Motor neuron (in vitro differentiated cells): ENCODE measurements around the gene PAFAH1B1. TPM values are rescaled to one million over a fixed set of nuclear protein-coding genes. Genes with fewer than 3 reads are reported as not detected.

Source experiments
- ATAC-seq, 8 experiments: fragments of 200-7000 bp; cut with Tn5 transposase; replicated peaks in 6 of 8; 2 replicates each; pipeline ENCODE4 v1.8.0; 2021; ENCODE audit warnings: mild to moderate bottlenecking in 8 of 8, moderate library complexity in 8 of 8
- H3K27ac ChIP-seq, 2 donors: fragments of 250-450 bp; sonication (Bioruptor Pico); 2 replicates each; pipeline ENCODE4 v1.9.0; 2021; ENCODE audit warnings: antibody characterized with exemption in 2 of 2, mild to moderate bottlenecking in 2 of 2, moderate library complexity in 1 of 2
- H3K4me1 ChIP-seq, 2 donors: fragments of 250-450 bp; sonication (Bioruptor Pico); replicated peaks in 1 of 2; 2 replicates each; pipeline ENCODE4 v1.6.1; 2021; ENCODE audit warnings: antibody characterized with exemption in 2 of 2, mild to moderate bottlenecking in 2 of 2, moderate library complexity in 1 of 2
- H3K4me3 ChIP-seq, 5 donors: fragments of 250-450 bp; sonication (Bioruptor Pico); 2 replicates each; pipeline ENCODE4 v1.9.0; 2021; ENCODE audit warnings: antibody characterized with exemption in 5 of 5, mild to moderate bottlenecking in 5 of 5, moderate library complexity in 4 of 5
- WGBS, 10 experiments: fragments of 450-650 bp; shearing (Covaris generic); methylation state at CpG; one replicate each; pipeline ENCODE4 v1.0.0; 2022; 5-methylcytosine and 5-hydroxymethylcytosine counted together
- in situ Hi-C, 9 experiments: fragments of 400-800 bp; cut with MboI; loops; one replicate each; pipeline ENCODE4 v1.15.0; 2021; ENCODE audit warnings: low sequenced_read_pairs in 9 of 9, low pct_unique_long_range_greater_than_20kb in 2 of 9; ENCODE audit not compliant: unreplicated experiment in 9 of 9
- total RNA-seq, 8 experiments: library from RNA; unstranded; fragments of 300-600 nt; gene quantifications; 2 replicates each; pipeline versions ENCODE4 v1.2.3 to v1.2.4, GENCODE V29; 2022

Gene PAFAH1B1
- total RNA-seq, 8 experiments from 2014 or later = 44.2 to 140 (median 95.0) TPM

DNA sequence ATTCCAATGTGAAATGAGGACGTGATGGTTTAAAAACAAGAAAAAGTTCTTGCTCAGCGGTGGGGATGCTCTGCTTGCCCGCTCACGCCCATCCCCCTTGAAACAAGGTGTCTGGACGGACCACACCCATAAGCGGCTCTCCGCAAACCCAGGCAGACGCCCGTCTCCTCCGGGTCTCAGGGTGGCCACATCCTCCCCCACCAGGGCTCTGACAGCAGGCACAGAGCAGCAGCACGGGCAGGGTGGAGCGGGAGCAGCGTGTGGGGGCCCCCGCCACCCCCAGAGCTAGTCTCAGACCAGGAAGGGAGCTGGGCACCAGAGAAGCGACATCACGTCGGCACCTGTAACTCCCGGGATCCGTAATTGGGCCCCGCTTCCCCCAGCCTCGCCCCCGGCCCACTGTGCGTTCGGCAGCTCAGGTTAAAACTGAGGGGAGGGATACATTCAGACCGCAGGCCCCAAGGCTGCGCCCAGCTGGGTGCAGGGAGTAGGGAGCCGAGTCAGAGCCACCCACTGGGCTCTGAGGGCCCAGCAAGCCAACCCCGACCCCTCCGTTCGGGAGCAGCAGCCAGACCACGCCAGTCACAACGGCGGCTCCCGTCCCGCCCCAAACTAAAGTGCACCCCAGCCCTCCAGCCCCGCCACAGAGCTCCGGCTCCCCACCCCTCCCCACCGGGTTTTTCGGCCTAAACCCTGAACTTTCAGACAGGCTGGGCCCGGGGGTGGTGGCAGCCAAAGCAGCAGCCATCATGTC, 96.1 kb downstream of the PAFAH1B1 start:
- no peak overlapping the region for H3K27ac ChIP-seq
- in situ Hi-C loops = no loop called here
- ATAC-seq = peak; percentile 4 to 20 (median 14)

DNA sequence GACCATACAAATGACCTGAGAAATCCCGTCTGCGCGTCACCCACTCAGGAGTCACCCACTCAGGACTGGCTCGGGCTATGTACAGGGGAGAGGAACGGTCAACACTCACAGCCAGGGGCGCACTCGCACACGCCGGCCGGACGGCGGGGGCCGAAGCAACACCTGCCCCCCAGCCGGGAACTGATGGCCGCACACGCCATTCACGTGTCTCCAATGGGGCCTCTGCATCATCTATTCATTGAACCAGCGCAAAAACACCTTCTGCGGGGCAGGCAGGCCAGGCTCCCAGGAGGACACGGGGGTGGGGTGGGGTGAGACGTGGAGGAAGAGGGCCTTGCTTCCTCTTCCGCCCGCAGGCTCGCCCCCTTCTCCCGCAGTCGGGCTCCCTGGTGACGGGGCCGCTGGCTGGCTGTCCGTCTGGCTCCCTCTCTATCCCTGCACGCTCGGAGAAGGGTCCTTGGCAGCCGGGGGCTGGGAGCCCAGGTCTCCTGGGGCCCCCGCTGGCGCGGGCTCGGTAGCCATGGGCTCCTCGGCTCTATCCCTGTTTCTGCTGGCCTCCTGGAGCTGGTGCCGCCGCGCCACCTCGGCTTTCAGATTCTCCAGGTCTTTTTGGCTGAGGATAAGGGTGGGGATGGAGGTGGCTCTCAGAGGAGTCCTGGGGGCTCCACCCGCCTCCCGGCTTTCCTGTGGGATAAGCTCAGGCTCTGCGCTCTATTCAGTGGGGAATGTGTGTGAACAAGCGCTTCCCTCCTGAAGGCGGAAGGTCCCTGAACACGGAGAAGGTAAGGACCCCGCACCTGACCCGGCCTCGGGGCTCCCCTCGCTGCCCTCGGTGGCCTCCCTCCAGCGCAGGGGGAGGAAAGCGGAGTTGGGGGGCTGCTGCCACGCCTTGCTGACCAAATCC, 97.0 kb downstream of the PAFAH1B1 start:
- Histone ChIP-seq H3K4me1 (peaks cover 0 to 4% of the 10 kb centered on the region in 2 donors), H3K27ac (no peak overlapping the region), H3K4me3 (no peak overlapping the region)
- peak in 4 of 8 experiments; percentile 7 to 15 (median 11) for ATAC-seq
- WGBS, 10 experiments = 80 to 100% (median 93%) methylated on average over 1 to 8 of the region's 55 CpGs; no CpG with 5 or more reads in 4 of the 10 experiments
- in situ Hi-C loops = no loop called here

More for the DNA sequence above, 96.1 kb downstream of the PAFAH1B1 start:
- Histone ChIP-seq H3K4me3 (no peak overlapping the region), H3K4me1 (peaks cover 0 to 4% of the 10 kb centered on the region in 2 donors)
- 76 to 100% (median 96%) methylated on average over 1 to 8 of the region's 40 CpGs; no CpG with 5 or more reads in 5 of the 10 experiments for WGBS, 10 experiments

DNA sequence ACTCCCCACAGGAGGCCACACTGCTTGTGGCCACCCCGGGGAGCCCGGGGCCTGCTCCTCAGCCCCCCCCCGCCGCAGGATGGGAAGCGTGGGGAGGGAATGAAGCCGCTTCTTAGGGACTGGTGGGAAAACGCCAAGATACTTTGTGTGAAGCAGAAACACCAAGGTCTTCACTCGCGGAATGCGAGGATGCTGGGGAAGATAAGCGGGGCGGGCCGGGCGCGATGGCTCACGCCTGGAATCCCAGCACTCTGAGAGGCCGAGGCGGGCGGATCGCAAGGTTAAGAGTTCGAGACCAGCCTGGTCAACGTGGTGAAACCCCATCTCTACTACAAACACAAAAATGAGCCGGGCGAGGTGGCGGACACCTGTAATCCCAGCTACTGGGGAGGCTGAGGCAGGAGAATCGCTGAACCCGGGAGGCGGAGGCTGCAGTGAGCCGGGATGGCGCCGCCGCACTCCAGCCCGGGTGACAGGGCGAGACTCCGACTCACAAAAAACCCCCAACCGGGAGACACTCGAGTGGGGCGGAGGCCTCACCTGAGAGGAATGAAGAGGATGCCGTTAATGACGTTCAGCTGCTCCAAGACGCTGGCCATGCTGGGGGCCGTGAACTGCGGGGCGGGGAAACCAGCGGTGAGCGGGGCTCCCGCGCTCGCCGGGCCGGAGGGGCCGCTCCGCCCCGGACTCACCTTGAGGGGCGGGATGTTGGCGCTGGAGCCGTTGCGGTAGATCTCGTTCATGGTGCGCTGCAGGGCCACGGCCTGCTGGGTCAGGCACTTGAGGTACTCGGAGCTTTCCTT, 97.8 kb downstream of the PAFAH1B1 start:
- Histone ChIP-seq H3K4me3 (no peak overlapping the region), H3K27ac (no peak overlapping the region), H3K4me1 (peaks cover 0 to 4% of the 10 kb centered on the region in 2 donors)
- no peak for ATAC-seq
- 88 to 95% (median 94%) methylated on average over 4 to 9 of the region's 62 CpGs; no CpG with 5 or more reads in 7 of the 10 experiments for WGBS, 10 experiments
- in situ Hi-C loops = no loop called here

DNA sequence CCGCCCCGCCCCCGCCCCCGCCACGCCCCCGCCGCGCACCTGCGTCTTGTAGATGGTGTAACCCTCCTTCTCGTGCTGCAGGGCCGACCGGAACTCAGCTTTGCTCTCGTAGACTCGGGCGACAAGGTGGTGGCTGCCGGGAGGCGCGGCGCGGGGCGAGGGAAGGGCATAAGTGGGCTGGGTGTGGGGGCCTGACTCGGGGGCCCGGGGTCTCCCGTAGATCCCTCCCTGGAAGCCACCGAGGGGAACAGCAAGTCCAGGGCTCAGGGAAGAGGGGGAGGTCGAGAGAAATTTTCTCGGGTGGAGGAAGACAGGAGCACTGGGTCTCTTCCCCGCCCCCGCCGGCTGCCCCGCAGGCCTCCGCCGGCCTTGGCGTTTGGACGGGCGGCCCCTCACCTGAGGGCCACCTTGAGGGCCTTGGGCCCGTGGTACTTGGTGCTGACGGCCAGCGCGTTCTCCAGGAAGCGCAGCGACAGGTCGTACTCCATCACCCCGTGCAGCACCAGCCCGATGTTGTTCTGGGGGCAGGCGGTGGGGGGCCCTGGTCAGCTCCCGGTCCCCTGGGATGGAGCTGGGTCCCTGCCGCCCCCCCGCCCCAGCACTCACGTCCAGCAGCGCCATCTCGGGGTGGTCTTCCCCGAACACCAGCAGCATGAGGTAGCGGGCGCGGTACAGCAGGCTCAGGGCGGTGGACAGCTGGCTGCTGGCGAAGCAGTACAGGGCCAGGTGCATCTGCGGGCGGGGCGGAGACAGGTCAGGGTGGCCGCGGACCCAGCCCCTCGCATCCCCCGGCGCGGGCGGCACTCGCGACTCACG, 98.7 kb downstream of the PAFAH1B1 start:
- Histone ChIP-seq H3K4me1 (peaks cover 0 to 4% of the 10 kb centered on the region in 2 donors), H3K4me3 (no peak overlapping the region), H3K27ac (no peak overlapping the region)
- in situ Hi-C loops = no loop called here
- no peak for ATAC-seq
- WGBS, 10 experiments = 100% methylated on average over 1 of the region's 71 CpGs; no CpG with 5 or more reads in 9 of the 10 experiments

DNA sequence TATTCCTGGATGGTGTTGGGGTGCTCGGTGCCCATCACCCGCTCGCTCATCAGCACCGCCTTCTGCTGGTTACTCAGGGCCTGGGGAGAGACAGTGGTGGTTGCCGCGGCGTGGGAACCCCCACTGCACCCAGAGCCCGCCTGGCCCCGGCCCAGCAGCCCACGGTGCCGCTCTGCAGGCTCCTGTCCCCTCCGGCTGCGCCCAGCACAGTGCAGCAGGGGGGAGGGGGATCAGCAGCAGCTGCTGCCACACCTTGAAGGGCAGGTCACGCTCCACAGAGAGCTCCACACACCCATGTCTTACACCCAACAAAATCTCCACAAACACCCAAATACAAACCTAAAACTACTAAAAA, 99.3 kb downstream of the PAFAH1B1 start:
- no peak for ATAC-seq
- H3K27ac ChIP-seq = no peak overlapping the region
- in situ Hi-C loops = no loop called here
- no peak overlapping the region for H3K4me3 ChIP-seq
- 94 to 100% methylated on average over 1 to 5 of the region's 14 CpGs; no CpG with 5 or more reads in 8 of the 10 experiments for WGBS, 10 experiments
- H3K4me1 ChIP-seq = peaks cover 0 to 4% of the 10 kb centered on the region in 2 donors

DNA sequence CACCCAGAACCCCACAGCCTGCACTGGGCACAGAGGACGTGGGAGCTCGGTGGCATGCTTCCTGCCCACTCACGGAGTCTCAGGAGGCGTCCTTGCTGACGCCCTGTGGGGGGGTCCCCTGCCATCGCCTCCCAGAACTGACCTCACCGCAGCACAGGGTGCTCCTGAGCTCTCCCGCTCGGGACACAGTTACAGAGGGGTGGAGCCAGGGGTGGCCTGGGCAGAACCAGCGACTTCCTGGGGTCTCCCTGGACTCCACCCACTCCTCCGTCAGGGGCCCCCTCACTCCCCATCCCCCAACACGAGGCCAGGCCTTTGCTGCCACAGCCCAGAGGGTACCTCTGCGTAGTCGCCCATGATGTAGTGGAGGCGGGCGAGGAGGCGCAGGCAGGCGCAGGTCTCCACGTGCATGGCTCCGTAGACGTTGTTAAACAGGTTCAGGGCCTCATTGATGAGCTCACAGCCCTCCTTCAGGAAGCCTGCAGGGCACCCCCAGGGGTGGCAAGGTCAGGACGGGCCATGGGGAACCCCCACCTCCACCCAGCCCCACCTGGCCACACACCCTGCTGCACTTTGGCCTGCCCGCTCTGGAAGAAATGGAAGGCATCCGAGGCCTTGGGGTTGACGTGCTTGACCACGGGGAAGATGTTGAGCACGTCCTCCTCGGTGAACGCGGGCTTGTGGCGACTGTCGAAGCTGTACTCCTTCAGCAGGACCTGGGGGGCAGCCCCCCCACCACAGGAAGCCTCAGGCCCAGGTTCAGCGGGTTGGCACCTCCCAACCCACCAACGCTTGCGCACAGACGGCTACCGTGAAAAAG, 100.3 kb downstream of the PAFAH1B1 start:
- in situ Hi-C loops = no loop called here
- no peak overlapping the region for H3K4me3 ChIP-seq
- ATAC-seq = peak in 1 of 8 experiments; percentile 6
- peaks cover 0 to 4% of the 10 kb centered on the region in 2 donors for H3K4me1 ChIP-seq
- no peak overlapping the region for H3K27ac ChIP-seq
- WGBS, 10 experiments = 79 to 100% (median 91%) methylated on average over 1 to 7 of the region's 37 CpGs; no CpG with 5 or more reads in 7 of the 10 experiments

DNA sequence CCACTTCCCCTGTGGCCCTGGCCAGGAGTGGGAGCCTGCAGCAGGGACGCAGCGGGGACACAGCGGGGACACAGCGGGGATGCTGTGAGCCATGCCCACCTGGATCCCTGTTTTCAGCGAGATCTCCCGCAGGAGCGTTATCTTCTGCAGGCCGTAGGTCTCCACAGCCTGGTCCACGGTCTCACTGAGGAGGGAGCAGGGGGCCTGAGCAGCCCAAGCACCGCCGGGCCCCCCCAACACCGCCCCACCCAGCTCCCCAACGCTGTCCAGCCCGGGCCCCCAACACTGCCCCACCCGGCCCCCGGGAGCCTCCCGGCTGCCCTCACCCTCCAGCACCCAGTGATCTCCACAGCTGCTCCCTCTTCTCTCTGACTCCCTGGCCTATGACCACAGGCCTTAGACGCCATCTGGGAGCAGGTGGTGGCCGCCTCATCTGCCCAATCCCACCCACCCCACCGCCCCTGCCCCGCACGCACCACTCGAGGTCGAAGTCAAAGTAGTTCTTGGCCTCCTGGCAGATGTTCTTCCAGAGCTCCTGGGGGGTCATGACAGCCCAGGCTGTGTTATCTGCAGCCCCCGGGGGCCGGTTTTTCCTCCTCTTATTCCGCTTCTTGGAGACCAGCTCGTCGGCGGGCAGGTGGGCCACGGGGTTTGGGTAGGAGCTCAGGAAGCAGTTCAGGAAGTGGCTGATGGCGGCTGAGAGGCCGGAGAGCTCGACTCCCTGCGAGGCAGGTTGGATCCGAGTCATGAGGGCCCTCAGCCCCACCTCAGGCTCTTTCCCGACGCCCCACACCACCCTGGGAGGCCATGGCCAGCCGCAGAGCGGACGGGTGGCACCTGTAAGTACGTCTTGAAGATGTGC, 101.2 kb downstream of the PAFAH1B1 start:
- H3K4me3 ChIP-seq = no peak overlapping the region
- in situ Hi-C loops = no loop called here
- WGBS, 10 experiments = no CpG with 5 or more reads among the region's 42 CpGs
- H3K27ac ChIP-seq = no peak overlapping the region
- peaks cover 0 to 4% of the 10 kb centered on the region in 2 donors for H3K4me1 ChIP-seq
- ATAC-seq = no peak

DNA sequence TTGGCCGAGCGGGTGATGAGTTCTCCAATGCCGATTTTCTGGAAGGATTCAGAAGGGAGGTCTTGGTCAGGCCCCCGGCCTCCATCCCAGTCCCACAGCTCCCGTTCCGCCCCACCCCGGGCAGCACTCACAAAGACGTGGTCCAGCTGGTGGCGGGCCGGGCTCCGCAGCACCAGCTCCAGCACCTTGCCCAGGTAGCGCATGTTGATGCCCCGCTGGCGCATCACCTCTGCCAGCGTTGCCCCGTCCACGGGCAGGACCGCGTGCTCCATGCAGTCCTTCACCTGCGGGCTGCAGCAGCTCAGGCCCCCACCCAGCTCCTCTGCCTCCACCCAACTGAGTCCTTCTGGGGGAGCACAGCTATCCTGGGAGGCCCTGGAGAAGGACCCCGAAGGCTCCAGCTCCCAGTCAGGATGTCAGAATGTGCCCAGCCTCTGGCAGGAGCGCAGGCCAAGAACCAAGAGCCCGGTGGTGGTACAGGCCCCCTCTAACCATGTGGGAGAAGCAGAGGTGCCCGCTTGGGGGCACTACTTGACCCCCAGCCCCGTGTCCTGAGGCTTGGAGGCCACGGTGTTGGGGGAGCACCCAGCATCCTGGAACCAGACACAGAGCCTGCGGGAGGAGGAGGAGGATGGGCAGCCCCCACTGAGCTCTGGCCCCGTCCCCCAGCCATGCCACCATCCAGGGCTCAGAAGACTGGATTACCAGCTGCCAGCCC, 101.9 kb downstream of the PAFAH1B1 start:
- no peak overlapping the region for H3K4me3 ChIP-seq
- peaks cover 0 to under 1% of the 10 kb centered on the region in 2 donors for H3K4me1 ChIP-seq
- no peak for ATAC-seq
- H3K27ac ChIP-seq = no peak overlapping the region
- in situ Hi-C loops = no loop called here
- WGBS, 10 experiments = 100% methylated on average over 1 to 2 of the region's 28 CpGs; no CpG with 5 or more reads in 8 of the 10 experiments

DNA sequence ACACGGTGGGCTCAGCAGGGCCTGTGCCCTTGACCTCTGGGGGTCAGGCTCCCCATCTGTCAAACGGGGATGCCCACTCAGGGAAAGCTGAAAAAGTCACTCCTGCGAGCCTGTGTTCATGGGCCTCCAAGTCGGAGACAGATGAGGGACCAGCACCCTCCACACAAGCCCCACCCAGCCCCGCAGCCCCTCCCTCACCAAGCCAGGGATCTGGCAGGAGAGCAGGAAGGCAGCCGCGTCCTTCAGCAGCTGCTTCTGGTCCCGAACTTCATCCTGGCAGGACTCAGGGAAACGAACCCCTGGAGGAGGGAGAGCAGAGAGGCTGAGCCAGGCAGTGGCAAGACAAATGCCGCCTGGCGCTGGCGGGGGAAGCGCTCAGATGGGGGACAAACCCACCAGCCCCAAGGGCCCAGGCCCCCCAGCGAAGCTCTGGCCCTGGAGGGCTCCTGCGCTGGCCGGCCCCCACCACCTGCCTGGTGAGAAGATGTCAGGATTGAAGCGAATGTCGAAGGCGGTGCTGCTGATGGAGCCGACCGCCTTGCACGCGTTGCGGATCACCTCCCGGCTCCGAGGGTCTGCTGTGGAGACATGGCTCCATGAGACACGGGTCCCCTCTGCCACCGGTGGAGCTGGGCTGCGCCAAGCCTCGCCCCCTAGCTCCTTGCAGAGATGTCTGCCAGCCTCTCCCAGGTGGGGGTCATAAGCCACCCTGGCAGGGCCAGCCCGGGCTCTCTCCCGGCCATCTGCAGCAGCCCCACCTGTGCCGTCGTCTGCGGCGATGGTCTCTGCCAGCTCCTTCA, 102.7 kb downstream of the PAFAH1B1 start:
- Histone ChIP-seq H3K27ac (no peak overlapping the region), H3K4me1 (no peaks in the 10 kb centered on the region), H3K4me3 (no peak overlapping the region)
- WGBS, 10 experiments = 60 to 100% (median 80%) methylated on average over 1 to 5 of the region's 36 CpGs; no CpG with 5 or more reads in 4 of the 10 experiments
- ATAC-seq = no peak
- in situ Hi-C loops = no loop called here
